Panc1 (cell line): ENCODE measurements around the gene TBX3.

Experiments
- POLR2AphosphoS5 ChIP-seq: IDR thresholded peaks from 2 replicates; pipeline ENCODE4 v1.6.1; 2012; ENCODE audit warnings: mild to moderate bottlenecking, low read depth, low read length, moderate library complexity
- SIN3A ChIP-seq: IDR thresholded peaks from 2 replicates; pipeline ENCODE4 v1.6.1; 2012; ENCODE audit warnings: low read depth, mild to moderate bottlenecking, low read length, moderate library complexity, borderline replicate concordance; ENCODE audit not compliant: insufficient read depth
- TCF7L2 ChIP-seq: IDR thresholded peaks from 2 replicates; pipeline ENCODE4 v1.6.1; 2011; ENCODE audit warnings: mild to moderate bottlenecking, low read depth, low read length, inconsistent platforms
- TF ChIP-seq, protein P1 (sequence below): fragments of 450-650 bp; IDR thresholded peaks from 2 replicates; pipeline ENCODE4 v1.5.1; 2017; ENCODE audit warnings: mild to moderate bottlenecking
- TF ChIP-seq, protein P2 (sequence below), 2 experiments: IDR thresholded peaks; 2 replicates each; pipeline ENCODE4 v1.6.1; 2011 to 2012; ENCODE audit warnings: low read depth in 2 of 2, control low read depth in 1 of 2, low read length in 1 of 2, mild to moderate bottlenecking in 1 of 2, moderate library complexity in 1 of 2; ENCODE audit not compliant: insufficient read depth in 1 of 2

DNA sequence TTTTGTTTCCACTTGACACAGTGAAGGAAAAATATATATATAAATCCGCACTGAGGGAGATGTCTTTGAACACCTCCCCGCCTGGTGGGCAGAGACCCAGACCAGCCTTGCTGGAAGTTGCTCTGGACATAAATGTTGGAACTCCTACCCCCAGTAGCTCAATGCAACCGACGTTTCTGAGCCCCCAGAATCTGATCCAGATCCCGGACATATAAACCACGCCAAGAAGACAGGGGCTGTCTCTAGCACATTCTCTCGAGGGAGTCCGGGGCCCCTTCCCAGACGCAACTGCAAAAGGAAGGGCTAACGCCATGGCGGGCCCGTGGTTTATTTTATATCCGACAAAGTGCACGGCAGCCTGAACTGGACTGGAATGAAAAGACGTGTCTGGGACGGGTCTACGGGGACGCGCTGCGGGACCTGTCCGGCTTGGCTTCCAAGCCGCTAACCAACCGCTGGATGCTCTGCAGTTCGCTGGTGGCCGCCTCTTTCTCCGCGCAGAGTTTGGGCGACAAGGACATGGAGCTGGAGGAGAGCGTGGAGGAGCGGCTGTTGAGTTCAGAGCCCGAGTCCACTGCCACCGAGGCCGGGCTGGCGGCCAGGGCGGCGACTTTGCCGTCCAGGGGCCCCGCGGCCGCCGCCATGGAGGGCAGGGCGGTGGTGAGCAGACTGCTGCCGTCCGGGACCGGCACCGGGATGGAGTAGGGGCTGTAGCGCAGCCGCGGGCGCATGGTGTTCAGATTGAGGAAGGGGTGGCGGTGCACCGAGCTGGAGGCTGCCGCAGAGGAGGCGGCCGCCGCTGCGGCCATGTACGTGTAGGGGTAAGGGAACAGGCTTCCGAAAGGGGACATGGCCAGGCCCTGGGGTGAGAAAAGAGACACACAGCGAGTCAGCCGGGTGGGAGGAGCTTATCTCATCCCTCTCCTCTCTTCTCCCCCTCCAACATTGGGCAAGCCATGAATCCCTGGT is 12.2 kb downstream of the TBX3 start:
- no peak for TF ChIP-seq TCF7L2
- TF ChIP-seq, protein P1, sequence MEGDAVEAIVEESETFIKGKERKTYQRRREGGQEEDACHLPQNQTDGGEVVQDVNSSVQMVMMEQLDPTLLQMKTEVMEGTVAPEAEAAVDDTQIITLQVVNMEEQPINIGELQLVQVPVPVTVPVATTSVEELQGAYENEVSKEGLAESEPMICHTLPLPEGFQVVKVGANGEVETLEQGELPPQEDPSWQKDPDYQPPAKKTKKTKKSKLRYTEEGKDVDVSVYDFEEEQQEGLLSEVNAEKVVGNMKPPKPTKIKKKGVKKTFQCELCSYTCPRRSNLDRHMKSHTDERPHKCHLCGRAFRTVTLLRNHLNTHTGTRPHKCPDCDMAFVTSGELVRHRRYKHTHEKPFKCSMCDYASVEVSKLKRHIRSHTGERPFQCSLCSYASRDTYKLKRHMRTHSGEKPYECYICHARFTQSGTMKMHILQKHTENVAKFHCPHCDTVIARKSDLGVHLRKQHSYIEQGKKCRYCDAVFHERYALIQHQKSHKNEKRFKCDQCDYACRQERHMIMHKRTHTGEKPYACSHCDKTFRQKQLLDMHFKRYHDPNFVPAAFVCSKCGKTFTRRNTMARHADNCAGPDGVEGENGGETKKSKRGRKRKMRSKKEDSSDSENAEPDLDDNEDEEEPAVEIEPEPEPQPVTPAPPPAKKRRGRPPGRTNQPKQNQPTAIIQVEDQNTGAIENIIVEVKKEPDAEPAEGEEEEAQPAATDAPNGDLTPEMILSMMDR, result no peak
- no peak for TF ChIP-seq POLR2AphosphoS5
- TF ChIP-seq, protein P2, sequence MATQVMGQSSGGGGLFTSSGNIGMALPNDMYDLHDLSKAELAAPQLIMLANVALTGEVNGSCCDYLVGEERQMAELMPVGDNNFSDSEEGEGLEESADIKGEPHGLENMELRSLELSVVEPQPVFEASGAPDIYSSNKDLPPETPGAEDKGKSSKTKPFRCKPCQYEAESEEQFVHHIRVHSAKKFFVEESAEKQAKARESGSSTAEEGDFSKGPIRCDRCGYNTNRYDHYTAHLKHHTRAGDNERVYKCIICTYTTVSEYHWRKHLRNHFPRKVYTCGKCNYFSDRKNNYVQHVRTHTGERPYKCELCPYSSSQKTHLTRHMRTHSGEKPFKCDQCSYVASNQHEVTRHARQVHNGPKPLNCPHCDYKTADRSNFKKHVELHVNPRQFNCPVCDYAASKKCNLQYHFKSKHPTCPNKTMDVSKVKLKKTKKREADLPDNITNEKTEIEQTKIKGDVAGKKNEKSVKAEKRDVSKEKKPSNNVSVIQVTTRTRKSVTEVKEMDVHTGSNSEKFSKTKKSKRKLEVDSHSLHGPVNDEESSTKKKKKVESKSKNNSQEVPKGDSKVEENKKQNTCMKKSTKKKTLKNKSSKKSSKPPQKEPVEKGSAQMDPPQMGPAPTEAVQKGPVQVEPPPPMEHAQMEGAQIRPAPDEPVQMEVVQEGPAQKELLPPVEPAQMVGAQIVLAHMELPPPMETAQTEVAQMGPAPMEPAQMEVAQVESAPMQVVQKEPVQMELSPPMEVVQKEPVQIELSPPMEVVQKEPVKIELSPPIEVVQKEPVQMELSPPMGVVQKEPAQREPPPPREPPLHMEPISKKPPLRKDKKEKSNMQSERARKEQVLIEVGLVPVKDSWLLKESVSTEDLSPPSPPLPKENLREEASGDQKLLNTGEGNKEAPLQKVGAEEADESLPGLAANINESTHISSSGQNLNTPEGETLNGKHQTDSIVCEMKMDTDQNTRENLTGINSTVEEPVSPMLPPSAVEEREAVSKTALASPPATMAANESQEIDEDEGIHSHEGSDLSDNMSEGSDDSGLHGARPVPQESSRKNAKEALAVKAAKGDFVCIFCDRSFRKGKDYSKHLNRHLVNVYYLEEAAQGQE (IDR thresholded peaks at IDR 0.05; ENCODE audit: insufficient read depth in 1 of 2, low read depth in 2 of 2, low read length in 1 of 2), result no peak
- TF ChIP-seq SIN3A, result no peak
